CD1c-positive myeloid dendritic cell (primary cell): ENCODE measurements around the gene PTPRQ.

Source experiments
- DNase-seq: peaks from one replicate; pipeline ENCODE4 v3.0.0-alpha.2; 2016; ENCODE audit errors: extremely low spot score

PTPRQ gene

DNA sequence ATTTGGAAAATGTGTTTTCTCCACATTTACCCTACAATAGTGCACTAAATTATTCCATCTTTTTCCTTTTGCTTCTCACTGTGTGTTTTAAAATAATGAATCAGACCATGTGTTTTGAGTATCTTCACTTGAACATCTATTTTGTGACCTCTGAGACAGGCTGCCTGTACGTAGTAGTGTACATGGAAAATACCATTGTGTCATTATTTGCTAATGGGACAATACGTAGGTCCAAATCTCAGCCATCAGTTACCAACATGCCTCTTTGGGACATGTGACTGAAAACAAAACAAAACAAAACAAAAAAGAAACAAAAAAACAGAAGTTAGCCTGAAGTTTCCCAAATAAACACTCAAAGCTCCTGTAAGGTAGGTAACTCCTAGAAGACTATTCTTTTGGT, 256.3 kb downstream of the PTPRQ start:
- no peak for DNase-seq

DNA sequence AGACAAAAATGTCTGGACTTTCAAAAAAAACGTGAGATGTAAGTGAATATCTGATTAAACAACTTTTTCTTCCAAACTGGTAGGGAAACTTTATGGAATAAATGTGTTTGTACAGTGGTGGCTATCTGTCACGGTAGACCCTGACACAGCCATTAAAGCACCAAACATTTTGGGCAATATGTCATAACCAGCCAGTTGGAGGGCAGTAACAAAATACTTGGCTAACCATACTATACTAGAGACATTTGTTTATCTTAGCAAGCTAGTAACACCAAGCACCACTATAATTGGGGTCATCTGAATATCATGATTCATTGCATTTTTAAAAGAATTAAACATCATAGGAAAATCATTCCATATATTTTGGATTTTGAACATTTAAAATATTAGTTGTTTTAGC, 257.4 kb downstream of the PTPRQ start:
- no peak for DNase-seq

DNA sequence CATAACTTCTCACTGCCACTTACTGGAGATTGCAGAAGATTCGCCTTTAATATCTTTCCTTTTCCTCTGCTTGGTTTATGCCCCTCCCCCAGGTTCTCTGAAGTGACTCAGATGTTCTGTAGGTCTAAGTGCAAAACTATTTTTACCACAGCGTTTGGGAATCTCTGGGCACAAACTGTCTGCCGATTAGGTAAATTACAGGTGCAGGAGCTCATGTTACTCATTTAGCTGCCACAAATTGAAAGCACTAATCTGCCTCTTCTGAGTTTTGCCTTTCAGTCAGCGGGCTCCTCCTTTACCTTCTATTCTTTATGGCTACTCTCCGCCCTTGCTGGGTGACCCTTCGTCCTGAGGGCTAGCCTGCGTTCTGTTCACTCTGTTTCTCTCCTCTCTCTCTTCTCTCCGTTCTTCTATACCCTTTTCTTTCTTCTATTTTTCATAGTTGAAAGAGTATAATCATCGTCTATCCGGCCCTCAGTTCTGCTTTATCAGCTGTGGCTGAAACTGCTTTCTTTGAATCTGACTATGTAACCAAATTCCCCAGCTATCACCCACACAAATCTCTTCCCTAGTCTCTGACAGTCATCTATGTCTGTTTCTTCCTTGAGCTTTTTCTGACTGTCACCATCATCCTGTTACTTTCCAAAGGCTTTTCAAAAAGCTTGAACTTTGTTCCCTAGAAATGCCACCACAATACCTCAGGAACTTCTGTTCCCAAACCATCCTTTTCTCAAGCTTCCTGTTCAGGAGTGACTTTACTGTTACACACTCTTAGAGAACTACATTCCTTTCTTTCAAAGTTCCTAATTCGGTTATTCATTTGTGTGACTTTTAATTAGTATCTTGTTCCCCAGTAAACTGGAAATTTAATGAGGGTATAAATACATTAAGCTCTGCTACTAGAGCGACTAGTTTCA, 259.1 kb downstream of the PTPRQ start:
- no peak for DNase-seq

GRCh38 chr12:80704420-80704819, 260.4 kb downstream of the PTPRQ start:
- DNase-seq: no peak

GRCh38 chr12:80707126-80707829, 263.2 kb downstream of the PTPRQ start, which contains the start of gene MYF6:
TSS of gene MYF6 (plus strand) at chr12:80707634. CDS start at chr12:80707720, 86 bp downstream.
- no peak for DNase-seq

GRCh38 chr12:80707830-80708258, 263.8 kb downstream of the PTPRQ start:
- DNase-seq: no peak

DNA sequence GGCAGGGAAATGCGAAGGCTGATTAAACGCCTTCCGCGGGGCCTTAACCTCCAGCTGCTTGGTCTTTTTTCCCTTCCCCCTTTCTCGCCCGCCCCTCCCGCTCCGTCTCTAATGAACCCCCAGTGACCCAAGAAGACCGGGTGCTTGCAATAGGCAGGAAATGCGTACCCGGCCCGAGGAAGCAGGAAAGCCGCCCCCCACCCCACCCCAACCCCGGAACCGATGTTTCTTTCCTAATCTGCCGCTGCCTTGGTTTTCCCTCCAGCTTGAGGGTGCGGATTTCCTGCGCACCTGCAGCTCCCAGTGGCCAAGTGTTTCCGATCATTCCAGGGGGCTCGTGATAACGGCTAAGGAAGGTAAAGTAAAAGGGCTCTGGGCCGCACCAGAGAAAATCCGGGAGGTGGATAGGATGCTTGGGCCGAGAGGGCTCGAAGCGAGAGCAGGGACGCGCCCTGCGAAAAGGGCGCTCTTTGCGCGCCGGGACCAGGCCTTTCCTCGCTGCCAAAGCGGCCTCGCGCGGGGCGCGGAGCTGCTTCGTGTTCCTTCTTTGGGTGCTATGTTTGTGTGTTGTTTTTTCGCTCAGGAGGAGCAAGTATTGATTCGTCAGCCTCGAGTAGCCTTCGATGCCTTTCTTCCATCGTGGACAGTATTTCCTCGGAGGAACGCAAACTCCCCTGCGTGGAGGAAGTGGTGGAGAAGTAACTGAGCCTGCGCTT, 264.4 kb downstream of the PTPRQ start:
- DNase-seq: no peak

- no peak for DNase-seq
Measured at GRCh38 chr12:80708975-80709328, 264.9 kb downstream of the PTPRQ start.

DNA sequence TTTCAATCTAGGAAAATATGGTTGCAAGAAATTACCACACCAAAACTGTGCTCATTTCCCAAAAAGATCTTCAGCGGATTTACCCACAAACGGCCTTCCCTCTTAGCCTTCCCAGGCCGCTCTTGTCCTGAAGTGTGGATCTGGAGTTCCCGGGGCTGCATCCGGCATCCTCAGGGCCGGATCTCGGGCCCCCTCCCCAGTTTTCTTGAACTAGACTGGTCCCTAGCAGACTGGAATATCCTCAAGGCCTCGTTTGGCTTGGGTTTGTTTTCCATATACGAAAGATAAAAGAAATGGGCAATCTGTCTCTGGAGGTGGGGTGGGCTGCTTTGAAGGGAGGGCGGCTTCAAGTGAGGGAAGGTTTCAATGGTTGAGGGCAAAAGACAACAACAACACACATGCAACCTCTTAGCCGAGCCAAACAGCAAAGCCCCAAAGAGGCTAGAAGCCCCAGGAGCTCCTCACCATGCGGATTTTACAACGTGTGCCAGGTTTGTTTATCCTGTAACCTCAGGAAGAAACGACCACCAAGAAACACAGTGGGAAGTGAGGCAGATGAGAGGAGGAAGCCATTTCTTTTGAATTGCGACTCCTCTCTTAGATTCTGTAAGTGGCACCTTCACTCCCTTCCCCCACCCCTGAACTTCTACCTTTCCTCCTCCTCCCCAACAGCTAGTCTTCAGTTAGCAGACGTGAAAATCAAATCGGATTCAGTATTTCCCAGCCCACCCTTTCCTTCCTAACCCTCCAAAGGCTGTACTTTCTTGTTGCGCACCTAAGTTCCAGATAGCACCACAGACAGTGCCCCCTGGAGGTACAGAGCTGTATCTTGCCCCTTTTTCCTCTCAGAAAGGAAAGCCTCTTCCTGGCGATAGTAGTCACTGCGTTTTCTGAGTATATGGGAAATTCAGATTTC, 266.0 kb downstream of the PTPRQ start:
- peak; percentile 8 for DNase-seq

GRCh38 chr12:80710727-80711449, 266.9 kb downstream of the PTPRQ start:
- no peak for DNase-seq

GRCh38 chr12:80711866-80712265, 267.8 kb downstream of the PTPRQ start:
- DNase-seq: no peak

GRCh38 chr12:80712866-80713265, 268.8 kb downstream of the PTPRQ start:
- DNase-seq: no peak

- no peak for DNase-seq
Measured at GRCh38 chr12:80713419-80713818, 269.4 kb downstream of the PTPRQ start.

GRCh38 chr12:80714055-80714454, 270.0 kb downstream of the PTPRQ start:
- no peak for DNase-seq

GRCh38 chr12:80714846-80715245, 270.8 kb downstream of the PTPRQ start:
- DNase-seq: no peak

DNA sequence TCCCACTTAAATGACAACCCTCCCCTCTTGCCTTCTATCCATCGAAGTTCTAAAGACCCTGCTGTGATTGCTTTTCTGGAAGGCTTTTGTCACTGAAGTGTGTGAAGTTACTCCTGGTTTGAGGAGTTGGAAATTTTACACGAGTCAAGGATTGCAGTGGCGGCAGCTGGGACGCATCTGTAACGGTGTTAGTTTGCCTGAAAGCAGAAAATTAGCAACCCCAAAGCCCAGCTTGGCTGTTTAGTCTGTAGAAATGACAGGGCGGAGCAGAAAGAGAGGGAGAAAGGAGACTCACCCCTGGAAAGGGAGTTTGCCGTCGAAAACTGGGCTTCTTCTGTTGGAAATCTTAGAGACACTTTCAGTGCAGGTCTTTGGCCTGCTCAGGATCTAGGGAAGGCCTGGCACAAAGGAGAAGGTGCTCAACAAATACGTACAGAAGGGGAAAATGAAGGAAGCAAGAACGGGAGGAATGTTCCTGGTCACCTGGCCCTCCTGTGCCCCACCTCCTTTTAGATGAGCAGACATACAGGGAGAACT, 271.7 kb downstream of the PTPRQ start:
- no peak for DNase-seq

DNA sequence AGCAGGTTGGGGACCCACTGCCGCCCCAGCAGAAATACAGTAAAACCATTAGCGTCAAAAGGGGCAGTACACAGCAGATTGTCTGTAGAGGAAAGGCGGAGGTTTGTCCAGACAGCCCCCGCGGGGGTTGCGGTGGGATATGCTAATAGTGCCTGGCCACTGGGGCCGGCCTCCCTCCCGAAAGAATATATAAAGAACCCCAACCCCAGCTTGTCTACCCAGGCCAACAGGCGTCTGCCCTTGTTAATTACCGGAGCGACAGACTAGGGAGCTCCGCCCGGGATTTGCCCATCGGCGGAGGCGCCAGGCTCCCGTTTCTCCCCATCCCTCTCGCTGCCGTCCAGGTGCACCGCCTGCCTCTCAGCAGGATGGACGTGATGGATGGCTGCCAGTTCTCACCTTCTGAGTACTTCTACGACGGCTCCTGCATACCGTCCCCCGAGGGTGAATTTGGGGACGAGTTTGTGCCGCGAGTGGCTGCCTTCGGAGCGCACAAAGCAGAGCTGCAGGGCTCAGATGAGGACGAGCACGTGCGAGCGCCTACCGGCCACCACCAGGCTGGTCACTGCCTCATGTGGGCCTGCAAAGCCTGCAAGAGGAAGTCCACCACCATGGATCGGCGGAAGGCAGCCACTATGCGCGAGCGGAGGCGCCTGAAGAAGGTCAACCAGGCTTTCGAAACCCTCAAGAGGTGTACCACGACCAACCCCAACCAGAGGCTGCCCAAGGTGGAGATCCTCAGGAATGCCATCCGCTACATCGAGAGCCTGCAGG, 272.8 kb downstream of the PTPRQ start, which contains the start of gene MYF5:
Gene MYF5 (plus strand): TSS at position 217 of the 774 bp plus-strand sequence. CDS start 152 bp downstream, at position 369.
- no peak for DNase-seq

- no peak for DNase-seq
Measured at GRCh38 chr12:80717856-80718255, 273.8 kb downstream of the PTPRQ start.

DNA sequence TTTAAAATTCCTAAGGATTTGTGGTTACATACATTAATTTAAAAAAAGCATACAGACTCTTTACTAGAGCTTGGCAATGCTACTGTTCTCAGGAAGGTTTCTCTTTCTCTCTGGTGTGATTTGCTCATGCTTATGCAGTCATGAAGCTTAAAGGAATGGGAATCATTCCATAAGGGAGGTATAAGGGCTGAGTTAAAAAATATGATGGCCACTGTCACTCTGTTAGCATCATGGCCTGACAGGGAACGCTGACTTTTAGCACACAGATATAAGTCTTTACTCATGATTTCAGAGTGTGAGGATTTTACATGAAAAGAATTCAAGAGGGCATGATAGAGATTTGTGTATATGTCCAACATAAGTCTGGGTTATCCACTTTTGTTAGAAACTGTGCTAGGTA, 276.5 kb downstream of the PTPRQ start:
- no peak for DNase-seq
